GM12874 (cell line): Measurements from ENCODE around the gene SH3GLB1.
A peak's percentile ranks its signal among the peaks of the same experiment; 100 is the strongest.

Experiments
- CTCF ChIP-seq: IDR thresholded peaks from 2 replicates; pipeline ENCODE4 v1.5.1; 2011; ENCODE audit warnings: low read depth, mild to moderate bottlenecking, control low read depth, low read length, moderate library complexity; ENCODE audit not compliant: insufficient read depth

The SH3GLB1 gene

GRCh38 chr1:86704458-86704971 is at the start of gene SH3GLB1:
SH3GLB1 (plus strand) TSS chr1:86704576; CDS start chr1:86704900, 324 bp downstream.
- peak; percentile 92 for TF ChIP-seq CTCF

- no peak for TF ChIP-seq CTCF
These were observed 38.0 kb upstream of the SH3GLB1 start for GRCh38 chr1:86666368-86666767.

GRCh38 chr1:86687595-86687994 is 16.8 kb upstream of the SH3GLB1 start:
- no peak for TF ChIP-seq CTCF

GRCh38 chr1:86692641-86693040 is 11.7 kb upstream of the SH3GLB1 start:
- no peak for TF ChIP-seq CTCF

GRCh38 chr1:86695400-86695799 is 9.0 kb upstream of the SH3GLB1 start:
- no peak for TF ChIP-seq CTCF

- no peak for TF ChIP-seq CTCF
These were observed 7.9 kb upstream of the SH3GLB1 start for GRCh38 chr1:86696522-86696921.

GRCh38 chr1:86699186-86699585 is 5.2 kb upstream of the SH3GLB1 start:
- no peak for TF ChIP-seq CTCF
